Thyroid gland (tissue), 4 donors: ENCODE data around the gene JUNB.

Experiments used
- POLR2A ChIP-seq, 2 donors: fragments of 450-650 bp; IDR thresholded peaks; one replicate each; pipeline ENCODE4 v1.6.1; 2017; ENCODE audit warnings: antibody characterized with exemption in 2 of 2, mild to moderate bottlenecking in 2 of 2, moderate library complexity in 1 of 2
- TF ChIP-seq, protein P1 (sequence below), 6 experiments: fragments of 200-600 bp in 3 of 6; fragments of 450-650 bp in 3 of 6; sonication (generic) in 3 of 6; IDR thresholded peaks; one replicate each; pipeline ENCODE4 v1.5.1; 2016 to 2019; ENCODE audit warnings: antibody characterized with exemption in 6 of 6, mild to moderate bottlenecking in 2 of 6, inconsistent platforms in 1 of 6, moderate library complexity in 1 of 6

DNA sequence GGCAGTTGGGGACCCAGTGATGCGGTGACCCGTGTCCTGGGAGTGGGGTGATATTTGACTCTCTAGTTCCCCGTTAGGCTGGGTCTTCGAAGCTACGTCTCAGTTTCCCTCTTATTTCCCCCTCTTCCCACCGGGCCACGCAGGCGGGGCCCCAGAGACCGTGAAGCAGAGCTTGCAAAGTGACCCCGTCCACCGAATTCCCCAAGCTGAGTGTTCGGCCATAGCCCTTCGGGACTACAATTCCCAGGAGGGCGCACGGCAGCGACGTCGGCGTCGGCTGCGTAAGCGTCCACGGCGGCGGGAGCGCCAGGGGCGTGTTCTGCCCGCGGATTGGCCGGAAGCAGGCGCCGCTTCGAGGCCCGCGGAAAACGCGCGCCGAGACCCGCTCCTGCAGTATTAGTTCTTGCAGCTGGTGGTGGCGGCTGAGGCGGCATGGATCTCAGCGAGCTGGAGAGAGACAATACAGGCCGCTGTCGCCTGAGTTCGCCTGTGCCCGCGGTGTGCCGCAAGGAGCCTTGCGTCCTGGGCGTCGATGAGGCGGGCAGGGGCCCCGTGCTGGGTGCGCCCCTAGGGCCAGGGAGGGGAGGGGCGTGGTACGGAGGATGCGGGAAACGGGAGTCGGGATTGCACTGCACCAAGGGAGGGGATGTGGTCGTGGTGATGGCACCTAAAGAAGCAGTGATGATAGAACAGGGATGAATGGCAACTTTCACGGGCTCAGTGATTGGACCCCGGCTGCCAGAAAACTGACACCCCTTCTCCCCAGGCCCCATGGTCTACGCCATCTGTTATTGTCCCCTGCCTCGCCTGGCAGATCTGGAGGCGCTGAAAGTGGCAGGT is 15.2 kb downstream of the JUNB start, which contains the start of gene RNASEH2A:
- TF ChIP-seq, protein P1, sequence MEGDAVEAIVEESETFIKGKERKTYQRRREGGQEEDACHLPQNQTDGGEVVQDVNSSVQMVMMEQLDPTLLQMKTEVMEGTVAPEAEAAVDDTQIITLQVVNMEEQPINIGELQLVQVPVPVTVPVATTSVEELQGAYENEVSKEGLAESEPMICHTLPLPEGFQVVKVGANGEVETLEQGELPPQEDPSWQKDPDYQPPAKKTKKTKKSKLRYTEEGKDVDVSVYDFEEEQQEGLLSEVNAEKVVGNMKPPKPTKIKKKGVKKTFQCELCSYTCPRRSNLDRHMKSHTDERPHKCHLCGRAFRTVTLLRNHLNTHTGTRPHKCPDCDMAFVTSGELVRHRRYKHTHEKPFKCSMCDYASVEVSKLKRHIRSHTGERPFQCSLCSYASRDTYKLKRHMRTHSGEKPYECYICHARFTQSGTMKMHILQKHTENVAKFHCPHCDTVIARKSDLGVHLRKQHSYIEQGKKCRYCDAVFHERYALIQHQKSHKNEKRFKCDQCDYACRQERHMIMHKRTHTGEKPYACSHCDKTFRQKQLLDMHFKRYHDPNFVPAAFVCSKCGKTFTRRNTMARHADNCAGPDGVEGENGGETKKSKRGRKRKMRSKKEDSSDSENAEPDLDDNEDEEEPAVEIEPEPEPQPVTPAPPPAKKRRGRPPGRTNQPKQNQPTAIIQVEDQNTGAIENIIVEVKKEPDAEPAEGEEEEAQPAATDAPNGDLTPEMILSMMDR (IDR thresholded peaks at IDR 0.05), result no peak
- TF ChIP-seq POLR2A (IDR thresholded peaks at IDR 0.05), result peak in 1 of 2 donors; percentile 35
